Measurements from ENCODE around the gene SUPT16H.

- TF ChIP-seq POLR2AphosphoS5 (IDR thresholded peaks at IDR 0.05; ENCODE audit: borderline replicate concordance, low read depth, low read length), result no peak
- no peak for TF ChIP-seq EZH2 (IDR thresholded peaks at IDR 0.05)
Observed at GRCh38 chr14:21320913-21321312, 62.9 kb downstream of the SUPT16H start.
